T47D (cell line): ENCODE measurements around the gene TTC7B.

Source experiments
- DNase-seq, 2 experiments: peaks; one replicate each; pipeline versions ENCODE4 v3.0.0 to v3.0.0-alpha.2; 2011 to 2012; ENCODE audit warnings: low read depth in 1 of 2, low spot score in 1 of 2
- JUND ChIP-seq: IDR thresholded peaks from 2 replicates; pipeline ENCODE4 v1.6.1; 2012; ENCODE audit warnings: low read depth
- in situ Hi-C: cut with HindIII; loops from 2 replicates; pipeline ENCODE4 v1.10.0; 2016; ENCODE audit warnings: low sequenced_read_pairs, low pct_unique_long_range_greater_than_20kb

TTC7B gene

GRCh38 chr14:90545382-90545781 is 270.8 kb downstream of the TTC7B start:
- in situ Hi-C loops: no loop called here
- no peak for DNase-seq
- TF ChIP-seq JUND: no peak

DNA sequence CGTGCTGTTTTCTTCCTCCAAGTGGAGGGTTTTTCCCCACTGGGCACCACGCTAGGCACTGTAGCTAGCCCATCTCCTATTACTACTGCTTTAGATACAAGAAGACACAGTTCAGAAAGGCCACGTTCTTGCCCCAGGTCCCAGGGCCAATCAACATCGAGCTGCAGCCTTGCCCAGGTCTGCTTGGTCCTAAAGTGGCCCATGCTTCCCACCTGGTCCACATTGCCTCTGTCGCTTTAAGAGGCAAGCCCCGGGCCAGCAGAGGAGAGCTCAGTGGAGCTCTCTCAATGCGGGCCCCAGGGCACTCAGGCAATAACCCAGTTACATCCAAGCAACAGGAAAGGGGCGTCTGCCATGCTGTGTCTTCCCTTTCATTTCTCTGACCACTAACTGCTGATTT is 271.3 kb downstream of the TTC7B start:
- DNase-seq: no peak
- no peak for TF ChIP-seq JUND
- in situ Hi-C loops: no loop called here

DNA sequence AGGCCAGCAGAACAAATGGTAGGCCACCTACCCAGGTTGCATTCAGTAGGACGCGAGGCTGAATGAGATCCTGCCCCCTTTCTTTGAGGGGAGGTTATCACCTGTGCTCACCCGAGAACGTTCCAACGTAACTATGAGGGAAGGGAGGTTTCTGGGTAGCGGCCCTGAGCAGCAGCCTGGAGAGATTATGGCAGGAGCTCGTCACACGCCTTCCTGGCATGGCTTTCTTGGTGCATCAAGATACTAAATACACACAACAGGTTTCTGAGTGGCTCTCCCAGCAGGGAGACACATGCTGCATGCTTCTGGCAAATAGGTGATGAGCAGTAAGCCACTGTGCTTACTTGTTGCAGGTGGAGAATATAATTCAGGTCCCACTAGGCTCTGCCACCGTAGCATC is 271.7 kb downstream of the TTC7B start:
- in situ Hi-C loops: no loop called here
- no peak for TF ChIP-seq JUND
- DNase-seq: no peak

DNA sequence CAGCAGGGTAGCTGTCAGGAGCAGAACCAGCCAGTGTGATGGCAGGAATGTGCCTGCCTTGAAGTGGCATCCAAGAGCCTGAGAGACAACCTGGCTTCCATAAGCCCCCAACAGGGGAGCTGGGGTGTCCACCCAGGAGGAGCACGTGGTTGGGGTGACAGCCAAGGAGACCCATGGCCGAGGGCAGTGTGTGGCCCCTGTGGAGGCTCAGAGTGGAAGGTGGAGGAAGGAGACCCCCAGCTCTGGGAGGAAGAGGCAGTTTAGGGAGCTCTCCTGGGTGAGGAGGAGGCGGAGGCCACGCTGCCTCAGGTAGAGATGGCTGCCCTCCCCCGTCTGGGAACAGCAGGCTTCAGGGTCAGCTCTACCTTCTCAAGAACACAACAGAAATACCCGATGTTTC is 272.4 kb downstream of the TTC7B start:
- no peak for TF ChIP-seq JUND
- no peak for DNase-seq
- in situ Hi-C loops: no loop called here

GRCh38 chr14:90541076-90541634 is 275.1 kb downstream of the TTC7B start:
- in situ Hi-C loops: no loop called here
- DNase-seq: no peak
- no peak for TF ChIP-seq JUND

GRCh38 chr14:90540437-90540836 is 275.8 kb downstream of the TTC7B start:
- no peak for DNase-seq
- TF ChIP-seq JUND: no peak
- in situ Hi-C loops: no loop called here

- DNase-seq: no peak
- in situ Hi-C loops: no loop called here
- no peak for TF ChIP-seq JUND
Observed at GRCh38 chr14:90539996-90540395, 276.2 kb downstream of the TTC7B start.

DNA sequence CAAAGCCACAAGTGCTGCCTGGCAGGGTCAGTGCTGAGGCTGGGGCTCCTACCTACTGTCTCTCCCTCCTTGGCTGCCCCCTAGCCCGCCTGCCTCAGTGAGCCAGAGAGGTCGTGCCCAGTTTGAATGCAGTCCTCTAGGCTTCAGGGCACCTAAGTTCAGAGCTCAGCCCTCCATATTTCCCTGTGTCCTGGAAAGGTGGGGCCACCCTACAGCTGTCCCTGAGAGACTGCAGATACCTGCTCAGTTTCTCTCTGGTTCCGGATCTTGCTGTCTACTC is 276.8 kb downstream of the TTC7B start:
- DNase-seq: no peak
- in situ Hi-C loops: no loop called here
- TF ChIP-seq JUND: no peak

- TF ChIP-seq JUND: no peak
- DNase-seq: no peak
- in situ Hi-C loops: no loop called here
Observed at GRCh38 chr14:90538716-90539495, 277.3 kb downstream of the TTC7B start.

- DNase-seq: no peak
- no peak for TF ChIP-seq JUND
- in situ Hi-C loops: no loop called here
Observed at GRCh38 chr14:90538095-90538494, 278.1 kb downstream of the TTC7B start.

DNA sequence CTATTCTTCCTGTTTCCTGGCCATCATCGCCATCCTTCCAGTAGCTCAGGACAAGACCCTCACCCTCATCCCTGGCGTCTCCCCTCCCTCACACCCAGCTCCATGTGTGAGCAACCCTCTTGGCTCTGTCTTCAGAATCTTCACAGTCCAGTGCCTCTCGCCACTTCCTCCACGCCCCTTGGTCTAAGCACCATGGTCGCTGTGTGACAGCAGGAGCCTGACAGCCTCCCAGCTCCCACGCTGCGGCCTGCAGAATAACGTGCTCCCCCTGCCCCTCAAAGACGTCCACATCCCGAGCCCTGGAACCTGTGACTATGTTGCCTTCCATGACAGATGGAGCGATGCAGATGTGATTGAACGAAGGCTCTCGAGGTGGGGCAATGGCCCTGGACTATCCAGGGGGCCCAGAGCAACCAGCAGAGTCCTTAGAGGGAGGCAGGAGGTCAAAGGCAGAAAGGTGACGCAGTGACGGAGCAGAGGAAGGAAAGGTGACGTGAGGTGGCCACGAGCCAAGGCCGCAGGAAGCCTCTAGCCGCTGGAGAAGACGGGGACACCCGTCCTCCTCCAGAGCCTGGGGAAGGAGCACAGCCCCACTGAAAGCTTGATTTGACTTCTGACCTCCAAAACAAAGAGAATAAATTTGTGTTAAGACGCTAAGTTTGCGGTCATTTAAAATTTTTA is 279.6 kb downstream of the TTC7B start:
- DNase-seq: no peak
- TF ChIP-seq JUND: no peak
- in situ Hi-C loops: no loop called here

DNA sequence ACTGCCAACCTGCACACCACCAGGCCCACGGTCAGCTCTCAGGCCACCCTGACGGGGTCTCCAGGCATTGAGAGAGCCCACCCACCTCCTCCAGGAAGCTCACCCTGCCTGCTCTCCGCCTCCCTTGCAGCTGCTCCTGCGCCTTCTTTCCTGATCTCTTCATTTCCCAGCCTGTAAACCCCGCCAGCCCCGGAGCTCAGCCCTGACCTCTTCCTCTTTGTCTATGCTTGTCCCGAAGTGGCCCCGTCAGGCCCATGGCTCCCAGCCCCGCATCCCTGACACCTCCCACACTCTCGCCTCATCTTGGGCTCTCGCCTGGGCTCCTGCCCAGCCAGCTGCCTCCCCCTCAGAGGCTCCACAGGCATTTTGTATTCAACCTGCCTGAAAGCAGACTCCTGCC is 280.1 kb downstream of the TTC7B start:
- no peak for DNase-seq
- TF ChIP-seq JUND: no peak
- in situ Hi-C loops: no loop called here

GRCh38 chr14:90535556-90536090 is 280.6 kb downstream of the TTC7B start:
- in situ Hi-C loops: no loop called here
- no peak for DNase-seq
- TF ChIP-seq JUND: no peak
